ENCODE results near the gene CD6.

DNA sequence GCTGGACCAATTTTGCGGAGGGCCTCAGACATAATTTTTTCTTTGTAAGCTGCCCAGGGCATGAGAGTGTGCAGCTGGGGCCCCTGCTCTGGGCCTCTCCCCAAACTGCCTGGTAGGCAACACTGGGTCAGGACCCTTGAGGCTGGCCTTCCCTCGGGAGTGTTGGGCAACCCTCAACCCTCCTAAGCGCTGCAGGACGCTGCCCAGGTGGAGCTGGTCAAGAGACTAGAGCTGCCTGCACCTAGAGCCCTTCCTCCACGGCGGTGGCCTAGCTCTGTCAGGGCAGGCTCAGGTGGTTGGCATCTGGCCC is 47.7 kb upstream of the CD6 start:
- no peak for TF ChIP-seq POLR2A (IDR thresholded peaks at IDR 0.05)
- TF ChIP-seq, protein P1, sequence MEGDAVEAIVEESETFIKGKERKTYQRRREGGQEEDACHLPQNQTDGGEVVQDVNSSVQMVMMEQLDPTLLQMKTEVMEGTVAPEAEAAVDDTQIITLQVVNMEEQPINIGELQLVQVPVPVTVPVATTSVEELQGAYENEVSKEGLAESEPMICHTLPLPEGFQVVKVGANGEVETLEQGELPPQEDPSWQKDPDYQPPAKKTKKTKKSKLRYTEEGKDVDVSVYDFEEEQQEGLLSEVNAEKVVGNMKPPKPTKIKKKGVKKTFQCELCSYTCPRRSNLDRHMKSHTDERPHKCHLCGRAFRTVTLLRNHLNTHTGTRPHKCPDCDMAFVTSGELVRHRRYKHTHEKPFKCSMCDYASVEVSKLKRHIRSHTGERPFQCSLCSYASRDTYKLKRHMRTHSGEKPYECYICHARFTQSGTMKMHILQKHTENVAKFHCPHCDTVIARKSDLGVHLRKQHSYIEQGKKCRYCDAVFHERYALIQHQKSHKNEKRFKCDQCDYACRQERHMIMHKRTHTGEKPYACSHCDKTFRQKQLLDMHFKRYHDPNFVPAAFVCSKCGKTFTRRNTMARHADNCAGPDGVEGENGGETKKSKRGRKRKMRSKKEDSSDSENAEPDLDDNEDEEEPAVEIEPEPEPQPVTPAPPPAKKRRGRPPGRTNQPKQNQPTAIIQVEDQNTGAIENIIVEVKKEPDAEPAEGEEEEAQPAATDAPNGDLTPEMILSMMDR (IDR thresholded peaks at IDR 0.05): no peak
